Measurements from ENCODE around the gene SUSD3.

Gene SUSD3

DNA sequence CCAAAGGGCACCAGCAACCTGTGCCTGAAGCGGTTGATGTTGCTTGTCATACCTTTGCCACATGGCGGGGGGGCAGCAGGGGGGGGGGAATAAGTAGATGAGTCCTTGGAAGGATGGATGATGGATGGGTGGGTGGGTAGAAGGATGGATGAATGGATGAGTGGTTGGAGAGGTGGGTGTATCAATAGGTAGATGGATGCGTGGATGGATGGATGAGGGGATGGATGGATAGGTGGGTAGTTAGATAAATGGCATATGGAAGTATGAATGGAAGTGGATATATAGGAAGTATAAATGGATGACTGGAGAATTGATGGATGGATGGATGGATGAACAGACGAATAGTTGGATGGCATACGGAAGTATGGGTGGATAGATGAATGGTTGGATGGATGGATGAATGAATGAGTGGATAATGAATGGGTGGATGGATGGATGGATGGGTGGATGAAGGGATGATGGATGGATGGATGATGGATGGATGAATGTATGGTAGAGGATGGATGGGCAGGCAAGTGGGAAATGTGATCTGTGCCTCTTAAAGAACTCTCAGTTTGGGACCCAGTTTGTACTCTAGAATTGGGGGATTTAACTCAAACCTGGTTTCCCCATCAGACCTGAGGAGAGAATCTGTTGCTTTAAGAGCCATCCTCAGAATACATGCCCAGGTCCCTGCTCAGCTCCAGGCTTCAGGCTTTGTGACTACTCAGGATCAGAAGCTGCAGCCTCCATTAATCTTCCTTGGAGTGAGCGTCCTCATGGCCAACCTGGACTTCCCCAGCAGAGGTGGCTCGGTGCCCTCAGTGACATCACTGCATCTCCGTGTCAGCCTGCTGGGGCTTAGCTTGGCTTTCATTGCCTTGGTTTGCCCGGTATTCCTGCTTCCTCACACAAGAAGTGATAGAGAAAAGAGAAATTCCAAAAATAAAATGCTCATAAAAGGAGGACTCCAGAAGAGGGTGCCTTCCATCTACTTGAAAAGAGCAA is 27.6 kb upstream of the SUSD3 start:
- no peak for DNase-seq

DNA sequence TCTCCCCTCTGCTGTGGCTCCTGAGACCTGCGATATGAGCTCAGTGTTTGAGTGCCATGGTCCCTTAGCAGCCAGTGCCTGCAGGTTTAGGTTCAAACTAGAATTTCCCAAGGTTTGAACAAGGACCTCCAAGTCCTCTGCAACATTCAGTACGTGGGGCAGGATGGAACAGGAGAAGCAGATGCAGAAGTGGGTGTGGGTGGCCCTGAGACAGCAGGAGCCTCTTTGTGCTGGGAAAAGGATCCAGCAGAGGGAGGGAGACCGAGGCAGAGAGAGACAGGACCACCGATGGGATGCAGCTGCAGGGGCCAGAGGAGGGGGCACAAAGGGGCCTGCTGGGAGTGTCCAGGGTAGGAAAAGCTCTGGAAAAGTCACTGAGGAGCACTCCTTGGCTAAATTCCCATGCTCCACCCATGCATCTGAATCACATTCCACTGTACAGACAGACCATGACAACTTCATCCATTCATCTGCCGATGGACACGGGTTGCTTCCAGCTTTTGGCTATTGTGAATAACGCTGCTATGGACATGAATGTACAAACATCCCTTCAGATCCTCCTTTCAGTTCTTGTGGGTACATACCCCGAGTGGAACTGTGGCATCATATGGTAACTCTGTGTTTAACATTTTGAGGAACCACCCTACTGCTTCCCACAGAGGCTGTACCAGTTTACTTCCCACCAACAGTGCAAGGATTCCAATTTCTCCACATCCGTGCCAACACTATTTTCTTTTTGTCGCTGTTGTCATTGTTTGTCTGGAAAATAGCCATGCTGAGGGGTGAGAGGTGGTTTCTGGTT is 26.7 kb upstream of the SUSD3 start:
- no peak for DNase-seq

DNA sequence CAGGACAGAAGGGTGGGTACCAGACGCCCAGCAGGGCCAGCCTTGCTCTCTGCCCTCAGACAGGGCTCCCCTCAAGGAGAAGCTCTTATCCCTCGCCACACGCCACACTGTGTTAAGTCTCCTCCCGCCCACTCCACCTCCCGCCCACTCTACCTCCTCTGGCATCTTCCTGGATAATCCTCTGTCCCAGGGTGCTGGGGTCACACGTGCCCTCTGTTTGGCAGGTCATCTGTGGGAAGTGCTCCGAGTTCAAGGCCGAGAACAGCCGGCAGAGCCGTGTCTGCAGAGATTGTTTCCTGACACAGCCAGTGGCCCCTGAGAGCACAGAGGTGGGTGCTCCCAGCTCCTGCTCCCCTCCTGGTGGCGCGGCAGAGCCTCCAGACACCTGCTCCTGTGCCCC is 26.0 kb upstream of the SUSD3 start:
- DNase-seq, result no peak

DNA sequence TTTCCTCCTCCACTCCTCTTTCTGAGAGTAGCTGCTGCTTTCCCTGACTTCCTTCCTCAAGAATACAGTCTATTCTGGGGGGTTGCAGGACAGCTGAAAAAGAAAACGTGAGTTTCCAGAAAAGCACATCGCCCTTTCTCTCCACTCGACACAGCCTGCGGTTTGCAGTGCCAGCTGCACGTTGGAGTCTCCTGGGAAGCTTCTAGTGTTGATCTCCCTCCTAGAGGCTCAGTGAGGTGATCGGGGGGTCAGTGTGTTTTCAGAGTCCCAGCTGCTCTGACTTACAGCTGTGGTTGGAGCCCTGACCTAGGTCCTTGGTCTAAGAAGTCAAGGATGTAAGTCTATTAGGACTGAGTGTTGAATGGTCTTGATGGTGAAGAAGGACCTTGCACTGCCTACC is 25.0 kb upstream of the SUSD3 start:
- no peak for DNase-seq

GRCh38 chr9:93035106-93035660 is 23.3 kb upstream of the SUSD3 start:
- DNase-seq, result no peak

DNA sequence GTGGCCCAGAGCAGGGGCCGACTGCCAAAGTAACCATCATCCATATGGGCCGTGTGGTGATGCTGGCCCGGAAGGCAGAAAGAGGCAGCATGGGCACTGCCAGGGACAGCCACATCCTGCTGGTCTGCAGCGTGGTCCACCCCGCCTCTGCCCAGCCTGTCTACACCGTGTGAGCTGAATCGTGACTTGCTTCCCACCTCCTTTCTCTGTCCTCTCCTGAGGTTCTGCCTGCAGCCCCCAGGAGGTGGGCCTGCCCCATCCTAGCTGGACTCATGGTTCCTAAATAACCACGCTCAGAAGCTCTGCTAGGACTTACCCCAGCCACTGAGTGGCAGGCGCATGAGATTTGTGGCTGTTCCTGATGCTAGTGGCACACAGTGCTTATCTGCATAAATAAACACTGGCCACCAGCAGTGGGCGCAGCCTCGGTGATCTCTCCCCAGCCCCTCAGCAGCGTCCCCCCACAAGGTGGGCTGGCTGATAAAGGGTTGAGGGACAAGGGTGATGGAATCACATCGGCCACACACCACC is 22.6 kb upstream of the SUSD3 start:
- no peak for DNase-seq

- DNase-seq, result no peak
These were observed 21.5 kb upstream of the SUSD3 start for GRCh38 chr9:93036887-93037475.

GRCh38 chr9:93037476-93037971 is 21.0 kb upstream of the SUSD3 start:
- DNase-seq, result no peak

DNA sequence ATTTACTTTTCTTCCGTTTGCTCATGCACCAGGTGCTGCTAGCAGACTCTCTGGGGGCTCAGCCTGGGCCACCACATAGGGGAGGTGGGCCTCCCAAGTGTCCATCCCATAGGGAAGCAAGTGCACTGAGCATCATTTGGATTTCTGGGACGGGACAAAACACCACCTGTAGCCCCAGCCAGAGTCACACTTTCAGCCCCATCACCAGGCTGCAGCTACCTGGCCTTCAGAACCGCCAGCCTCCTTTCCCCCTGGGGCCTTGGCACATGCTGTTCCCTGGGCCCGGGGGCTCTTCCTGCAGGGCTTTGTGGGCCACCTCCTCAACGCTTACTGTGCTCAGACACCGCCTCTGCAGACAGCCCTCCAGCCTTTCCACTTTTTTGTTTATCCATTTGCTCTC is 19.6 kb upstream of the SUSD3 start:
- DNase-seq, result no peak

DNA sequence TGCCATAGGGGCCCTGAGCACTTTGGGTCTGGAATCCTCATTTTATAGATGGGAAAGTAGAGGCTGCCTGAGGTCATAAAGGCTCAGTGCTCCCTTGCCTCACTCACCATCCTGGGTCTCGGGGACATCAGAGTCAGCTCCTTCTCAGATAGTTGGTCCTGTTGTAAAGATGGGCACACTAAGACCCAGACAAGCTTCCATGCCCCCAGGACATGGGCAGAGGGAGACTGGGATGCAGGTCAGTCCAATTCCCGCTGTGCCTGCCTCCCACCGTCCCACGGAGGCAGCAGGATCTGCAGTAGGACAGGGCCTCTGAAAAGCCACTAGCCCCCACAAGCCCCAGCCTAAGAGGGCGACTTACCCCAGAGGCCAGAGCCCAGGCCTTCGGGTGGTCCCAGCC is 19.0 kb upstream of the SUSD3 start:
- DNase-seq, result no peak

DNA sequence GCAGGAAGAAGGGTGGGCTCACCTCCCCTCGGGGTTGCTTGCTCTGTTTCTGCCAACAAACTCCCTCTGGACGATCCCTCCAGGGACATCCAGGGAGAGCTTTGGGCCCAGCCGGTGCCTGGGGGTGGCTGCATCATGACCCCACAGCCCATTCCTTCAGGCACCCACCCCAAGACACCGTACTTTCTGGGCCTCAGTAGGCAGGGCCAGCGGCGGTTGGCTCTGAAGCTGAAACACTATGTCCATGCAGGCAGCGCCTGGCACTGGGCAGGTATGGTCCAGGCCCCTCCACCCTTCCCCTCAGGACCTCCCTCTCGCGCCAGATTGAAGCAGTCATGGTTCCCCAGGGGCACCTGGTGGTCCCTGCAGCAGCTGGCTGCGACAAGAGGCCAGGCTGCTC is 18.5 kb upstream of the SUSD3 start:
- no peak for DNase-seq

- DNase-seq, result no peak
These were observed 18.1 kb upstream of the SUSD3 start for GRCh38 chr9:93040409-93040808.

- peak; percentile 49 for DNase-seq
These were observed 17.2 kb upstream of the SUSD3 start for GRCh38 chr9:93041108-93041802.

GRCh38 chr9:93043122-93043521 is 15.4 kb upstream of the SUSD3 start:
- DNase-seq, result no peak

DNA sequence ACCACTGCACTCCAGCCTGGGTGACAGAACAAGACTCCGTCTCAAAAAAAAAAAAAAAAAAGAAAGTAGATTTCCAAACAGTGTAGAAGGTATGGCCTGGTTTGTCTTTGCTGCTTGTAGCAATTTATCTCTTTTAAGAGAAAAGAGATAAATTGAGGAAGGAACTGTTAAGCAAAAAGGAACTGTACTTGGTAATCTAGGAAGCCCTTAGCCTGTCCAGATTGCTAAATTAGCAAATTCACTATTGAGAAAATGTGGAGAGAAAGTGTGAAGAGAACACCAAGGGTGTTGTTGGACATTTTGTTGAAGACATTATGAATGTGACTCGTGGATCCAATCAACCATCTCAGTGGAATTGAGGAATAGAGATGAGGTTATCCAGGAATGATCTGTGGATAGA is 13.0 kb upstream of the SUSD3 start:
- DNase-seq, result no peak

DNA sequence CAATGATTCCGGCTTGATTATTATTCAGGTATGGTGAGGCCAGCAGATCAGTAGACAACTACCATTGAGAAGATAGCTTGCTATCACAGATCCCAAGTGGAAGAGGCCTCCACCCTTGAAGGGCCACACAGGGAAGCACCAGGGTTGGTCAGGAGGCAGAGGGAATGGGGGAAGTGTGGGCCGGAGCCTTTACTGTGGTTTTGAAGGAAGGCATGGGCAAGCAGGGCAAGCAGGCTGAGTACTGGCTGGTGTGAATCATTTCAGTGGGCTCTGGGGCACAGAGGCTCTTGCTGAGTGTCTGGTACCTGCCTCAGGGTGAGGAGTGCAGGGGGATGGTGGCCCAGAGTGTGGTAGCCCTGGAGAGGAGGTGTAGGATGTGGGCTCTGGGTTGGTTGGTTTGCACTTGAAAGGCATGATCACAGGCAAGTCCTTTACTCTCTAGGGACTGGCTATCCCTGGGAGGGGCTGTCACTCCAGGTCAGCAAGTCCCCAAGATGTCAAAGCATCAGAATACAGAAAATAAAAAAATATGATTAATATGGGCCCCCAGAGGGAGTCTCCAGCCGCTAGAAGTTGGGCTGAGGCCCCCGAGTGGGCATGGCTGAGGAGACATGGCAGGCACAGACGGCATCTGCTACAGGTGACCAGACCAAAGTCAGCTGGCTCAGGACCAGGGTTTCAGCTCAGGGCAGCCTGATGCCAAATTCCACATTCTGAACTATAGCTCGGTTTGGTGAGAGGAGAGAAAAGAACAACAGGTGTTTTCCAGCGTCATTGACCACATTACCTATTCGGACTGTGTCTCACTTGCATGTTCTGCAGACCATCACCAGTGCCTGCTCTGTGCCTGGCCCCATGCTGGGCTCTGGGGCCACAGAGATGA is 9.7 kb upstream of the SUSD3 start:
- DNase-seq, result no peak

DNA sequence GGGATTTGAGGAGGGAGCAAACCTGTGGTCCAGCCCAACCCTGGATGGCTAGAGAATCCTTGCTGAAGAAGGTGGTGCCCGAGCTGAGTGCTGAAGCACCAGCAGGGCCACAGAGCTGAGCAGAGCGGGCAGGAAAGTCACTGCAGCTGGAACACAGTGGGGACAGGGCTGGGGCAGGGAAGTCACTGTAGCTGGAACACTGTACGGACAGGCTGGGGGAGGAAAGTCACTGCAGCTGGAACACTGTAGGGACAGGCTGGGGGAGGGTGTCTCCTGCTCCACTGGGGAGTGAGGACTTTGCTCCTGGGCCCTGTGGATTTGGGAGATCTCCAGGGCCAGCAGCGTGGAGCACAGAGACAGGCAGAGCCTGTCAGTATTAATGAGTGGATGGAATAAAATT is 9.0 kb upstream of the SUSD3 start:
- no peak for DNase-seq

GRCh38 chr9:93050231-93050630 is 8.3 kb upstream of the SUSD3 start:
- DNase-seq, result no peak

GRCh38 chr9:93051680-93052089 is 6.8 kb upstream of the SUSD3 start:
- DNase-seq, result peak; percentile 30

- DNase-seq, result no peak
These were observed 5.5 kb upstream of the SUSD3 start for GRCh38 chr9:93052791-93053540.

Measured in NCI-H2029 (cell line).